Kasumi-1 (cell line): ENCODE data around the gene KANK2.
"Not testable (repeated sequence)": the region's sequence is repeated elsewhere in the genome, so short reads cannot be mapped to it uniquely, and the experiment has no call there.

ENCODE experiments used
- DNase-seq, 2 experiments: peaks; one replicate each; lab custom pipeline; 2025; lab: John Stamatoyannopoulos, UW

Gene KANK2

DNA sequence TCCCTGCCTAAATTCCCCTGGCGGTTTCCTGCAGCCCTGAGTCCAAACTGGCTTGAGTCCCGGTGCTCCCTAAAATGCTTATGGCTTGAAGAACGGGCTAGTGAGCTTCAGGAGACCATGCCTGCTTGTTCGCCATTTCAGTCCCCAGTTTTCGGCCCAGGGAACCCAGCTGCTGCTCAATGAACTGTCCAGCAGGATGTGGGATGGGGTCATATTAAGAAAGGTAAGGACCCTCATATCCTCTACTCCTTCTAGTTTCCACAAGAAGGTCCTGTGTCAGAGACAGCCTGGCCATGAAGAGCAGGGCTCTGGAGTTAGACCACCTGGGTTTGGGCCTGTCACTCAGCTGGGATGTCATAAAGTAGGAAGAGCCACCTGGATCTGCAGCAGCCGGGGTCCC lies 24.8 kb downstream of the KANK2 start:
- no peak for DNase-seq

- no peak for DNase-seq
Measured at GRCh38 chr19:11171144-11171543, 26.2 kb downstream of the KANK2 start.

GRCh38 chr19:11169896-11170678 lies 27.3 kb downstream of the KANK2 start:
- DNase-seq = no peak

- DNase-seq = no peak
Measured at GRCh38 chr19:11168568-11168967, 28.8 kb downstream of the KANK2 start.

DNA sequence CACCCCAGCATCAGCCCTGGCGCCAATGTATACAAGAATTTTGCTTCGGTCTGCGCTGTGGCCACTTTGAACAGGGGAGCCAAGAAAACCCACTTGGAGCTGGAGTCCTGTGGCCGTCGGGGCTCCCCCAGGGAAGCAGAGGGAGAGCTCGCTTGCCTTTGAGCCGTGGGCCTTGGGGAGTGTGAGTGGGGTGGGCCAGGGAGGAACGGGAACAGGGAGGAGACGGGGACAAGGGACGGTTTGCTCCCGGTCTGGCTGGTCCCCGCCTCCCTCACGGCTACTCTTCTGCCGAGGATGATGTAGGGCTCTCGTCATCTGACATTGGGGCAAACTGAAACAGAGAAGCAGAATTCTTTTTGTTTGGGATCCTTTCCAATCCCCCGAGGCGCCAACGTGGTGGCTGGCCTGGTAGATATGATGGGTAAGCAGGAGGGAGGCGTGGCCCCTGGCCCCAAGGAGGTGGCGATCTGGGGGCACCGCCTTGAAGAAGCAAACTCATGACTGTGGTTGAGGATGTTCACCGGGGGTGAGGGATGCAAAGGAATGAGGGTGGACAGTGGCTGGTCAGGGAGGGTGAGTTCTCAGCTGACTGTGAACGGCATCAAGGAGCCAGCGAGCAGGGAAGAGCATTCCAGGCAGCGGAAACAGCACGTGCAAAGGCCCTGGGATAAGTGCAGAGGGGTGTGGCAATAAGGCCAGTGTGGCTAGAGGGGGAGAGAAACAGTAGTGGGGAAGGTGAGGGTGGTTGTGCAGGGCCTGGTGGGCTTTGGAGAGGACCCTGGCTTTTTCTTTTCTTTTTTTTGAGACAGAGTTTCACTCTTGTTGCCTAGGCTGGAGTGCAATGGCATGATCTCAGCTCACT lies 30.8 kb downstream of the KANK2 start:
- no peak for DNase-seq

DNA sequence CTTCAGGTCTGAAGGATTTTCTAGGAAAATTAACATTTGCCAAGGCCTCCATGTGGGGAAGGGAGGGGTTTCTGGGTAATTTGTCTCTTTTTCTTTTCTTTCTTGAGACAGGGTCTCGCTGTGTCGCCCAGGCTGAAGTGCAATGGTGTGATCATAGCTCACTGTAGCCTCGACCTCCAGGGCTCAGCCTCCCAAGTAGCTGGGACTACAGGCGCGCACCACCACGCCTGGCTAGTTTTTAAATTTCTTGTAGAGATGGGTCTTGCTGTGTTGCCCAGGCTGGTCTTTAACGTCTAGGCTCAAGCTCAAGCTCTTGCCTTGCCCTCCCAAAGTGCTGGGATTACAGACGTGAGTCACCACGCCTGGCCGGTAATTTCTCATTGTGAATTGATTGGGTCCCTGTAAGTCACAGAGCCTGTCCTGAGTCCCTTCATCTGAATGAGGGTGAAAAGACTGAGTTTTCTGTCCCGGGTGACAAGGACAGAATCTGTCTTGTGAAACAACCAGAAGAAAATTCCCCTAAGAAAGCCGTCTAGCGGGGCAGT lies 31.8 kb downstream of the KANK2 start:
- no peak for DNase-seq

DNA sequence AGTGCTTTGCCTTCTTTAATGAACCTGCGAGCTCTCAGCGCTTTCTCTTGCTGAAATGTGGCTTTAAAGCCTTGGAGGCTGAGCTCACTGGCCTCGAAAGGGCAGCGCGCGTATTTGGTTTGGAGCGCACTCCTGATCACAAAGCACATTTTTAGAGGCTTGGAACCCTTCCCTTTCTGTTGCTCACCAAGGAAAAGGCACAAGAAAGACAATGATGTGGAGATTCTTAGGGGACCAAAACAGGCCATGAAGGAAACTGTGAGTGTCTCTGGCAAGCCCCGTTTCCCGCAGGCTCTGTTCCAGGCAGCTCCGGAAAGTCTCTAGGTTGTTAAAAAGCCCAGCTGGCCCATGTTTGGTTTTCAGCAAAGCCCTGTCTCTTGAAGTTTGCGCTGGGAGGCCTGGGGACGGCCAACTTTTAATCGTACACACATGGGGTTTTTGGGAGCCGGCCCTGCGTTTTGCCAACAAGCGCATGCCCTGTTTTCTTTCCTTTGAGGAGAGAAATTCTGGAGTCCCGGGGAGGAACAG lies 32.4 kb downstream of the KANK2 start:
- DNase-seq = no peak

- no peak for DNase-seq
Measured at GRCh38 chr19:11164296-11164695, 33.0 kb downstream of the KANK2 start.

DNA sequence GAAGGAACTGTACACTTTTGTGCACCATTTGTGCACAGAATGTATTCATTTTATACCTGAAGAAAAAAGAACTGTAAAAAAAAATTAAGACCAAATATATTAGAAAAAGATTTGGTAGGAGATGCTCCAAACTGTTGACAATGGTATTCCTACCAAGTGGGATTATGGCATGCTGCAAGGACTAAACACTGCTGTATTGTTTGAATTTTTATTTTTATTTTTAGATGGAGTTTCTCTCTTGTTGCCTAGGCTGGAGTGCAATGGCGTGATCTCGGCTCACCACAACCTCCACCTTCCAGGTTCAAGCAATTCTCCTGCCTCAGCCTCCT lies 36.9 kb downstream of the KANK2 start:
- DNase-seq = not testable (repeated sequence)

DNA sequence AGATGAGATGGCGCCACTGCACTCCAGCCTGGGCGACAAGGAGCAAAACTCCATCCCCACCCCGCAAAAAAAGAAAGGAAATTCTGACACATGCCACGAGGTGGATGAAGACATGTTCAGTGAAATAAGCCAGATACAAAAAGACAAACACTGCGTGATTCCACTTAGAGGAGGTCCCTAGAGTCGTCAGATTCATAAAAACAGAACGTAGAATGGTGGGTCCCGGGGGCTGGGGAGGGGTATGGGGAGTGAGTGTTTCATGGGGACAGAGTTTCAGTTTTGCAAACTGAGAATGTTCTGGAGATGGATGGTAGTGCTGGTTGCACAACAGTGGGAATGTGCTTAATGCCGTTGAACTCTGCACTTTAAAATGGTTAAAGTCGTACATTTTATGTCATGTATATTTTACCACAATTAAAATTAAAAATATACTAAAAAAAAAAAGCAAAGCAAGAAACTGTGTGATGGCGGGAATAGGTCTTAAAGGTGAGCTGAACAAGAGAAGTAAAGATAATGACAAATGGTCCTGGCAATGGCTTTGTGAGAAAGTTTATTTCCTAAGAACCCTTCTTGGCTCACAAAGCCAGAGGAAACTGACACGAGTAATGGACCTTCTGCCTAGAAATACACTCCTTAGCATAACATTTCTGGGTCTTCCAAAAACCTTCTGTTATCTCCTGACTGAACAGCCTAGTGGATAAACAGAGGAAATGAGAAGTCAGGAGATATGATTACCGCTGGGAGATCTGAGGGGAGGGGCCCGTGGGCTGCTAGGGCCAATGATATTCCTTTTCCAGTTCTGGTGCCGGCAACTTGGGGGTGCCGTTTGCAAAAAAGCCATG lies 37.5 kb downstream of the KANK2 start:
- DNase-seq = peak in 1 of 2 experiments; percentile 60

GRCh38 chr19:11155373-11156120 lies 41.8 kb downstream of the KANK2 start, which contains the start of gene SPC24:
SPC24 (minus strand) TSS chr19:11155782; CDS start chr19:11155776, 6 bp downstream.
- DNase-seq = peak; percentile 98

- no peak for DNase-seq
Measured at GRCh38 chr19:11154683-11155047, 42.7 kb downstream of the KANK2 start.

- DNase-seq = no peak
Measured at GRCh38 chr19:11152318-11153062, 44.9 kb downstream of the KANK2 start.

- DNase-seq = no peak
Measured at GRCh38 chr19:11151181-11151580, 46.2 kb downstream of the KANK2 start.

- DNase-seq = no peak
Measured at GRCh38 chr19:11148001-11148400, 49.3 kb downstream of the KANK2 start.

DNA sequence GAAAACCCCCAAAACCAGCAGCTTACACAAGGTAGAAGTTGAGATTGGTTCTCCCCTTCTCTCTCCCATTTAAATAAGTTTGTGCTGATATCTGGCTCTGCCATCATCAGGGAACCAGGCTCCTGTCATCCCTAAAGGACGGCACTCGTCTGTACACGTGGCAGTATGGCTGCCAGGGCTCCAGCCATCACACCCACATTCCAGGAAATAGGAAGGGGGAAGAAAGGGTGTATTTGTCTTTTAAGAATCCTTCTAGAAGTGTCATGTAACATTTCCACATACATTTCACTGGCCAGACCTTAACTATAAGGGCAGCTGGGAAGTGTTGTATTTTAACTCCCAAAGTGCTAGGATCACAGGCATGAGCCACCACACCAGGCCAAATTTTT lies 51.8 kb downstream of the KANK2 start:
- no peak for DNase-seq

GRCh38 chr19:11142528-11143171 lies 54.7 kb downstream of the KANK2 start:
- peak in 1 of 2 experiments; percentile 13 for DNase-seq

DNA sequence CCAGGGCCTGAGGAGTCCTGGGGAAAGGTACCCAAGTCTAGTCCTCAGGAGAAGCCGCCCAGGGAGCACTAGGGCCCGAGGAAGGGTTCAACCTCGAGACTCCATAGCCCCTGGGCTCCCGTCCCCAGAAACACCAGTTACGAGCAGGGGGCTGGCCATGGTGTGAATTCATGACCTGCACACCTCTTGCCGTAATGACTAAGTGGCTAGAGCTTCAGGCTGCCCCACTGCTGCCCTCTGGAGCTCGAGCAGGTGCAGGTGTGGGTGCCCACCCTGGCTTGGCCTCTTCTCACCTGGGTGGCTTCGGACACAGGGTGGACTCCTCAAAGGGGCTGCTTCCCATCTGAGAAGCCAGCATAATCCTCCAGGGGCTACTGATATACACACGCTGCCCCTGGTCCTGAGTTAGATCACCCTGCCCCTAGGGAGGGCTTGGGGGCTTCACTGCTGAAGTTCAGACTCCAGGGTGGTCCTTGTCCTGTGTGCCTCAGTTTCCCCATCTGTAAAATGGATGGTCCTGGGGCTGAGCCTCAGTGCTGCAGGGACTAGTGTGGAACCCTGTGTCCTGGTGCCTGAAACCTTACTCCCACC lies 55.3 kb downstream of the KANK2 start:
- DNase-seq = no peak

- no peak for DNase-seq
Measured at GRCh38 chr19:11140896-11141295, 56.4 kb downstream of the KANK2 start.
